NB4 (cell line): ENCODE results near the gene HGFAC.

ENCODE experiments used
- DNase-seq: peaks from one replicate; pipeline ENCODE4 v3.0.0; 2010; ENCODE audit warnings: low read depth
- H3K4me3 ChIP-seq: one replicate; pipeline ENCODE4 v1.5.1; 2011; ENCODE audit warnings: mild to moderate bottlenecking, low read depth, low read length, moderate library complexity
- CTCF ChIP-seq: IDR thresholded peaks from one replicate; pipeline ENCODE4 v1.5.1; 2012; ENCODE audit warnings: low read depth, low read length
- MAX ChIP-seq: IDR thresholded peaks from 2 replicates; pipeline ENCODE4 v1.6.1; 2011; ENCODE audit warnings: low read depth, low read length
- MYC ChIP-seq: IDR thresholded peaks from 2 replicates; pipeline ENCODE4 v1.6.1; 2011; ENCODE audit warnings: low read depth, low read length
- POLR2A ChIP-seq: IDR thresholded peaks from 2 replicates; pipeline ENCODE4 v1.6.1; 2011; ENCODE audit warnings: mild to moderate bottlenecking; ENCODE audit not compliant: insufficient read length; ENCODE audit errors: extremely low read depth

Gene HGFAC

GRCh38 chr4:3468804-3469203, 27.0 kb downstream of the HGFAC start:
- TF ChIP-seq CTCF, result no peak
- no peak for TF ChIP-seq MAX
- no peak for TF ChIP-seq MYC
- TF ChIP-seq POLR2A, result no peak
- DNase-seq, result no peak
- no peak overlapping the region for H3K4me3 ChIP-seq

- no peak for DNase-seq
- TF ChIP-seq MYC, result no peak
- TF ChIP-seq POLR2A, result no peak
- TF ChIP-seq CTCF, result no peak
- TF ChIP-seq MAX, result no peak
- no peak overlapping the region for H3K4me3 ChIP-seq
These were observed 27.8 kb downstream of the HGFAC start for GRCh38 chr4:3469386-3470243.

- no peak overlapping the region for H3K4me3 ChIP-seq
- TF ChIP-seq MAX (no peak), MYC (no peak), CTCF (no peak), POLR2A (no peak)
- DNase-seq, result no peak
These were observed 28.7 kb downstream of the HGFAC start for GRCh38 chr4:3470244-3471097.

GRCh38 chr4:3471098-3471760, 29.5 kb downstream of the HGFAC start:
- no peak overlapping the region for H3K4me3 ChIP-seq
- TF ChIP-seq CTCF (no peak), POLR2A (no peak), MAX (no peak)
- no peak for DNase-seq

GRCh38 chr4:3471886-3472285, 30.1 kb downstream of the HGFAC start:
- H3K4me3 ChIP-seq, result no peak overlapping the region
- TF ChIP-seq POLR2A (no peak), MYC (no peak), MAX (no peak), CTCF (no peak)
- DNase-seq, result no peak
